Anterior cingulate cortex (tissue), 58 donors: ENCODE results near the gene COL9A1.
"Not testable (repeated sequence)": the region's sequence is repeated elsewhere in the genome, so short reads cannot be mapped to it uniquely, and the experiment has no call there.

Experiments used
- DNase-seq, 58 donors: peaks; one replicate each; lab custom pipeline; 2025; lab: John Stamatoyannopoulos, UW

The COL9A1 gene

GRCh38 chr6:70303034-70303525, at the start of gene COL9A1:
Gene COL9A1 (minus strand): TSS chr6:70303084. CDS start chr6:70302924, 160 bp downstream.
- DNase-seq = no peak

- DNase-seq = no peak
Observed at GRCh38 chr6:70351461-70351860, 48.6 kb upstream of the COL9A1 start.

DNA sequence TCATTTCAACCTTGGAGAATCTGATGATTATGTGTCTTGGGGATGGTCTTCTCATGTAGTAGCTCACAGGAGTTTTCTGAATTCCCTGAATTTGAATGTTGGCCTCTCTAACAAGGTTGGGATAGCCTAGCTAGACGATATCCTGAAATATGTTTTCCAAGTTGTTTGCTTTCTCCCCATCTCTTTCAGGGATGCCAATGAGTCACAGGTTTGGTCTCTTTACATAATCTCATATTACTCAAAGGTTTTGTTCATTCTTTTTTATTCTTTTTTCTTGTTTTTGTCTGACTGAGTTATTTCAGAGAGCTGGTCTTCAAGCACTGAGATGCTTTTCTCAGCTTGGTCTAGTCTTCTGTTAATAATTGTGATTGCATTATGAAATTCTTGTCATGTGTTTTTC, 42.7 kb upstream of the COL9A1 start:
- no peak for DNase-seq

DNA sequence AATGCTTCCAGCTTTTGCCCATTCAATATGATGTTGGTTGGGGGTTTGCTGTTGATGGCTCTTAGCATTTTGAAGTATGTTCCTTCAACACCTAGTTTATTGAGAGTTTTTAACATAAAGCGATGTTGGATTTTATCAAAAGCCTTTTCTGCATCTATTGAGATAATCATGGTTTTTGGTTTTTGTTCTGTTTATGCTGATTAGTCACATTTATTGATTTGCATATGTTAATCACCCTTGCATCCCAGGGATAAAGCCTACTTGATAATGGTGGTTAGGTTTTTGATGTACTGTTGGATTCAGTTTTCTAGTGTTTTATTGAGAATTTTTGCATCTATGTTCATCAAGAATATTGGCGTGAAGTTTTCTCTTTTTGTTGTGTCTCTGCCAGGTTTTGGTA, 40.4 kb upstream of the COL9A1 start:
- no peak for DNase-seq

DNA sequence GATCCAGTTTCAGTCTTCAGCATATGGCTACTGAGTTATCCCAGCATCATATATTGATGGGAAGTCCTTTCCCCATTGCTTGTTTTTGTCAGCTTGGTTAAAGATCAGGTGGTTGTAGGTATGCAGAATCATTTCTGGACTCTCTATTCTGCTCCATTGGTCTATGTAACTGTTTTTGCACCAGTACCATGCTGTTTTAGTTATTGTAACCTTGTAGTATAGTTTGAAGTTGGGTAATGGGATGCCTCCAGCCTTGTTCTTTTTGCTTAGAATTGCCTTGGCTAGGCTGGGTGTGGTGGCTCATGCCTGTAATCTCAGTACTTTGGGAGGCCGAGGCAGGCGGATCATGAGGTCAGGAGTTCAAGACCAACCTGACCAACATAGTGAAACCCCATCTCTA, 36.9 kb upstream of the COL9A1 start:
- DNase-seq = not testable (repeated sequence)

GRCh38 chr6:70338775-70339174, 35.9 kb upstream of the COL9A1 start:
- no peak for DNase-seq

DNA sequence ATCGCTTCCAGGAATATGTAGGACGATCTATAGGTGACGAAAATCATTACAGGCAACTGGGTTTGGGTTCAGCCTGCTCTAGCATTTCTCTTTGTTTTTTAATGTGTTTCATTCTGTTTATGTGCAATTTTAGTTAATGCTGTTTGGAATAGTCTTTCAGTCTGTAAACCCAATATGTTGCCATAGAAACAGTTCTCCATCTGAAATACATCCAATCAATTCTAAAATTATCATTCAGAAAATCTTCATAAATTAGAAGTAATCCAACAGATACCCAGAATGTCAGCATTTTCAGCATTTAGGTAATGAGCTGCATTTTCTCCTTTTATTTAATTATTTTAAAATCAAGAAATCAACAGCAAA, 34.8 kb upstream of the COL9A1 start:
- DNase-seq = no peak

DNA sequence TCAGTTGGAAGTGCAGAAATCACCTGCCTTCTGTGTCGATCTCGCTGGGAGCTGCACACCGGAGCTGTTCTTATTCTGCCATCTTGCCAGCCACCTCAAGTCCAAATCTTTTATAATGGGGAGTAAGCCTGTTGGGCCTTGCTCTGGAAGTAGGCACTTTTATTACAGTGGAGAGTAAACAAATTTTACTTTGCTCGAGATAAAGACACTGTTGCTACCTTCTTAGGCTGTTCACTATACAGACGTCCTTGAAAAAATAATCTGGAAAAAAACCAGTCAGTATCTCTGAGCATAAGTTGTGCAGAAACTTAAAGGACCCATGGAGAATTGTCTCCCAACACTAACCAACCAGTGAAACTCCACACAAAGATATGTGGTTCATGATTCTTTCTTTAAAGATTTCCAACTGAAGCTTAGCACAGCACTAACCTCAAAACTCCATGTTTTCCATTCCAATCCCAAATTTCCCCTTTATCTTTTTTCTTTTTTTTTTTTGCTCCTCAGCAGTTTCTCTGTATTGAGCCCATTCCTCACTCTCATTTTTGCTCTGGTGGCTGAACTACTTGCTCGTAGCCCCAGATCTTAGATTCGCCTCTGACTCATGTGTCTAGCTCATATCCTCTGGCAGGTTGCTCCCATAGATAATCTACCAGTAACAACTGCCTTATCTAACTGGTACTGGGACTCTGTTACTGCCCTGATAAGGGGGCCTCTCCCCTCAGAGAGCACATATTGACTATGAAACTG, 34.3 kb upstream of the COL9A1 start:
- DNase-seq = no peak

DNA sequence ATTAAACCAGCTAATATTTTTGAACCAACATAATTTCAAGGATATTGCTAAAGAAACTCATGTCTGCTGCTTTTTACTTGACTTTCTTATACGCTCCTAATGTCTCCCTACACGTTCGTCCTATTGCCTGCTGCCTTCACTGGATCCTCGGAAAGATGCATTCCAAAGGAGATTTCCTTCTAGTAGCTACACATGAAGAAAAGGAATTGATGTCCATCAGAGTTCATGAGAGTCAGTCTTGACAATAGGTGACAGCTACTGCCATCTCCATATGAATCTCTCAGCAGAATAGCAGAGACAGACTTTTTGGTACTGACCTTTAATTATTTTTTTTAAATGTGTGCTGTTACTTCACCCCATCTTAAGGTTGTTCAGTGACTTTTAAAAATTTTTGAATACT, 24.2 kb upstream of the COL9A1 start:
- no peak for DNase-seq

GRCh38 chr6:70325009-70325408, 22.1 kb upstream of the COL9A1 start:
- DNase-seq = peak in 1 of 58 donors; percentile 7

- DNase-seq = not testable (repeated sequence)
Observed at GRCh38 chr6:70317799-70318198, 14.9 kb upstream of the COL9A1 start.

GRCh38 chr6:70315079-70315751, 12.3 kb upstream of the COL9A1 start:
- DNase-seq = no peak

DNA sequence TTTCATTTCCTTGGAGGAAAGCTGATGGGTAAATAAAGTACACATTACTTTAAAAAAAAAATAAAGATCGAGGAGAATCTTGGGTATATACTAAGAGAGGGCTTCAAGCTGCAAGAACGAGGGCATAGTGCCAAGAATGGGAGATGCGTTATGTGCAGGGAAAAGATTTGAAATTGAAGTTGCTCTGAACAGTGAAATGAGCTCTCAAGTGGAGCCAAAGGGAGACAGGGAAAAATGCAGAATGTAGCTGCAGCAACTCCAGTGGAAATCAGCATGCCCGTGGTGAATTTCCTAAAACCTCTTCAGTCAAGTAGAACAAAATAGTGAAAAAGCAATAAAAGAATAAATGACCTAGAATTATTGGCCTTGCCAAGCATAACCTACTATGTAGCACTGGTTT, 11.4 kb upstream of the COL9A1 start:
- peak in 2 of 58 donors; percentile 1 to 2 for DNase-seq

DNA sequence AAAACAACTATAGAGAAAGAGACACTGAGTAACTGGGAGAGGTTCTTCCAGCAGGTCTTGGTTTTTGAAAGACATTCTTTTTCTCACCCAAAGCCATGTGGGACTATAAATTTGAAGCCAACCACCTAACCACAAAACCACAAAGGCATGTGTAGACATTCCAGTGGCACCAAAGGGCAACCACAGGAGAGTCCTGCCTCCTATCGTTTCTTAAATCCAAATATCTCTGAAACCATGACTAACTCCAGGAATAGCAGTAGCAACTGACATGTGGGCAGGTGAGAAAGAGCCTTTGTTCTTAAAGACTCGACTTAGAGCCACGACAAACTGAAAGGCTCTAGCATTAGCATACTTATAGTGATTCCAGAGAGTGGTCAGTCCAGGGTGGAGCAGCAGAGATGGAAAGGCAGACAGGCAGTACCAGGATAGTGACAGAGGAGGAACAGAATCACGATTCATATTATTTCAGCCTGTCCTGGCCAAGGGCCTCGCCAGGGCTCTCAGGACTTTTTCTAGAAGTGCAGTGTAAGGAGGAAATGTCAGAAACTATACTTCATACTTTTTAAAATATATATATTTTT, 9.4 kb upstream of the COL9A1 start:
- DNase-seq = no peak

- peak in 2 of 58 donors; percentile 15 to 49 for DNase-seq
Observed at GRCh38 chr6:70310063-70310694, 7.3 kb upstream of the COL9A1 start.

DNA sequence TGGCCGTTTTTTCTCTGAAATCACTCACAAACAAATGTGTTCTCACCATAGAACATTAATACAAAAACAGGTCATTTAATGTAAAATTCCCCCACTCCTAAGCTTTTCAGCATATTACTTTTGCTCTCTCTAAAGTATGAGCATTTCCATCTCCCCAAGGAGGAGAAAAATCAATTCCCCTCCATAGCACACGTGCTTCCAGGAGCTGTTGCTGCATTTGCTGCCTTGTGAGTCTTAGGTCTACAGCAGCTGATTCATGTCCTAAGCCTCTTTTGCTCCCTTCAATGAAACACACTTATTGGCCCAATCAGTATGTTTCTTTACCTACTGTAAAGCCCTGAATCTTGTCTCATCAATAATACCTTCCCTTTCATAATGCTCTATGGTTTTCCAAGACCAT, 6.4 kb upstream of the COL9A1 start:
- no peak for DNase-seq

DNA sequence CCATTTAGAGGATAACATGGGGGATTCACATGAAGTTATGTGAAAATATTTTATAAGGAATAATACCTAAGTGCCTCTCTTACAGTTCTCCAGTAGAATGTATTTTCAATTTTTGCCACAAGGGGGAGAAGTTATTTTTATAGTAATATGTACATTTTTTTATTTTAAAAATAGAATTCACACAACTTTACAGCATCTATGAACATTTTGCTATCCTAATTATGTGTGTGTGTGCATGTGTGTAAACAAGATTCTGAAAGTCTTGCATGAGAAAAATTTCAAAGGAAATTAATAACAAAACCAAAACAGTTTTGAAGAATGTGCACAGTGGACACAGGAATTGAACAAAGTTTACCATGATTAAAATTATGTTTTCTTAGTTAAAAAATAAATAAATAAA, 5.3 kb upstream of the COL9A1 start:
- DNase-seq = not testable (repeated sequence)

DNA sequence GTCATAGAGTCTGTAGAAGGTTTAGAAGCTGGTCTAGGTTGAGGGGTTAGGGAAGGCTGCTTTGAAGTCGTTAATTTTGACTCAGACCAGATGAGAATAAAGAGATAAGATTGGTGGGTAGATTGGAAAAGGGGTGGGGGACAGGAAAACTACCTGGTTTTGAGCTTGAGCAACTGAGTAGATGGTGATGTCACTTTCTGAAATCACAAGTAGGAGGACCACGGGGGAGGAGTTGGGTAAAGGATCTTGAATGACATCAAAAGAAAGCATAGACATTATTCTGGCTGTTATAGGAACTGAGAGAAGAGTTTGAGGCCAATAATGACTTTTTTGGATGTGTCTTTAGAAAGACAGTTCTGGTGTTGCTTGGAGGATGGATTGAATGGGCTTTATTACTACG, 4.1 kb upstream of the COL9A1 start:
- no peak for DNase-seq

- DNase-seq = no peak
Observed at GRCh38 chr6:70304616-70305015, 1.7 kb upstream of the COL9A1 start.

DNA sequence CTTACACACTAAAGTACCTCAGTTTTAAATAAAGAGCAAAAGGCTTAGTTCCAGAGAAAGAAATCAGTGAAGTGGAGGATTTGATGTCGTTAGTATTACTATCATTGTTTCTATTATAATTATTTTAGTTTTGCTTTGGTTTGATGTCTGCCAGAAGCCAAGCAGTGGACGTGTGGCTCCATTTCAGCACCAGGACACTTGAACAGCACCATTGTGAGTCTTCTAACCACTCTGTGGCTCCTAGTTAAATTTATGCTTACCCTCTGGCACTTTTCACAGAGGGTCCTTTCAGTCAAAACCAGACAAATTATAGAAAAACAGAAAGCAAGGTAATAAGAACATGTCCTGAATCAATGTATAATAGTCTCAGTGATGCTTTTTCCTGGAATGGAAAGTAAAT, 3.4 kb downstream of the COL9A1 start:
- no peak for DNase-seq

DNA sequence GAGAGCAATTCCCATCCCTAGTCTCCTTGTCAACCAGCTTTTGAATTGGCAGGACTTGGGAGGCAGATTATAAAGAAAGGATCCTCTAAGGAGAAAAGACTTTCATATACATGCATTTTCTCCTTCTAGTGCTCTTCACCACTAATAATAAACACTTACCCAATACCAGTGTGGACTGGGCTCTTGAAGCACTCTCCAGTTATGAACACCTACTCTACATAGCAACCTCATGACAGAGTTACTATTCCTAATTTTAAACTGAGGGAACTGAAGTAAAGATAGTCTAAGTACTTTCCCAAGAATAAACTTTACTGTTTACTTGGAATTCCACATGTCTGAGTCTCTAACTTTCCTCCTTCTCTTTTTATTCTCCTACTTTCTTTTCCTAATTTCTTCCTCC, 4.8 kb downstream of the COL9A1 start:
- DNase-seq = no peak
